Measurements from ENCODE around the gene TMEM141. TPM values are rescaled to one million over a fixed set of nuclear protein-coding genes. Genes with fewer than 3 reads are reported as not detected.

Gene TMEM141
- total and polyA plus RNA-seq, 2 experiments from 2014 or later, result 51.7 to 59.4 TPM

- no peaks in the 10 kb centered on the region for H4K20me1 ChIP-seq (ENCODE audit: insufficient read depth)
- no peak overlapping the region for H3K27ac ChIP-seq
- no peaks in the 10 kb centered on the region for H3K9me2 ChIP-seq (ENCODE audit: insufficient read depth)
- in situ Hi-C loops (cut with MboI), result no loop called here
- H3K4me3 ChIP-seq, result no peak overlapping the region
- H3K9me3 ChIP-seq (ENCODE audit: low read depth), result no peaks in the 10 kb centered on the region
- H3K27me3 ChIP-seq (replicated peaks; ENCODE audit: insufficient read depth), result no peaks in the 10 kb centered on the region
- WGBS, 2 experiments (ENCODE audit: low coverage in 1 of 2, low lambda C conversion rate in 2 of 2, missing lambda C conversion rate in 2 of 2), result 40 to 43% methylated on average over 1 of the region's 1 CpG
- H3K4me2 ChIP-seq (ENCODE audit: unreplicated experiment), result no peak overlapping the region
- H2AFZ ChIP-seq, result no peak overlapping the region
- 0 out of 2 replicates have a peak, but pooled peaks cover 6% of the 10 kb centered on the region for H3K36me3 ChIP-seq (ENCODE audit: low read depth)
- TF ChIP-seq EZH2 (IDR thresholded peaks at IDR 0.05; ENCODE audit: insufficient read depth, poor library complexity, severe bottlenecking) (no peak), EZH2phosphoT487 (IDR thresholded peaks at IDR 0.05; ENCODE audit: insufficient read depth, low read depth) (no peak)
- H3K4me1 ChIP-seq (ENCODE audit: insufficient read depth), result no peaks in the 10 kb centered on the region
- H3K9ac ChIP-seq, result no peak overlapping the region
- no peak for DNase-seq
- peaks cover 92% of the 10 kb centered on the region for H3K79me2 ChIP-seq (ENCODE audit: insufficient read depth)
- H3F3A ChIP-seq (ENCODE audit: insufficient read depth), result no peaks in the 10 kb centered on the region
Observed at GRCh38 chr9:136815422-136815782, 24.3 kb downstream of the TMEM141 start.

- Histone ChIP-seq H3K4me1 (ENCODE audit: insufficient read depth) (no peaks in the 10 kb centered on the region), H3K4me3 (no peak overlapping the region), H3K4me2 (ENCODE audit: unreplicated experiment) (no peak overlapping the region), H3K36me3 (ENCODE audit: low read depth) (no peaks in the 10 kb centered on the region), H4K20me1 (ENCODE audit: insufficient read depth) (no peaks in the 10 kb centered on the region), H3K79me2 (ENCODE audit: insufficient read depth) (peaks cover 42% of the 10 kb centered on the region), H3K9me3 (ENCODE audit: low read depth) (no peaks in the 10 kb centered on the region), H3F3A (ENCODE audit: insufficient read depth) (no peaks in the 10 kb centered on the region), H3K27me3 (replicated peaks; ENCODE audit: insufficient read depth) (no peaks in the 10 kb centered on the region), H3K27ac (no peak overlapping the region), H3K9me2 (ENCODE audit: insufficient read depth) (no peaks in the 10 kb centered on the region), H3K9ac (no peak overlapping the region), H2AFZ (no peak overlapping the region)
- in situ Hi-C loops (cut with MboI), result no loop called here
- DNase-seq, result peak; percentile 18
- 50 to 55% methylated on average over 49 to 71 of the region's 83 CpGs for WGBS, 2 experiments (ENCODE audit: low coverage in 1 of 2, low lambda C conversion rate in 2 of 2, missing lambda C conversion rate in 2 of 2)
- TF ChIP-seq EZH2phosphoT487 (IDR thresholded peaks at IDR 0.05; ENCODE audit: insufficient read depth, low read depth) (no peak), EZH2 (IDR thresholded peaks at IDR 0.05; ENCODE audit: insufficient read depth, poor library complexity, severe bottlenecking) (no peak)
Observed at GRCh38 chr9:136820971-136821825, 30.1 kb downstream of the TMEM141 start.

- in situ Hi-C loops (cut with MboI), result no loop called here
- Histone ChIP-seq H3K9me3 (ENCODE audit: low read depth) (no peaks in the 10 kb centered on the region), H2AFZ (no peak overlapping the region), H3K79me2 (ENCODE audit: insufficient read depth) (peaks cover 34% of the 10 kb centered on the region), H4K20me1 (ENCODE audit: insufficient read depth) (no peaks in the 10 kb centered on the region), H3K4me1 (ENCODE audit: insufficient read depth) (no peaks in the 10 kb centered on the region), H3K36me3 (ENCODE audit: low read depth) (no peaks in the 10 kb centered on the region), H3K27ac (no peak overlapping the region), H3F3A (ENCODE audit: insufficient read depth) (no peaks in the 10 kb centered on the region), H3K9me2 (ENCODE audit: insufficient read depth) (no peaks in the 10 kb centered on the region), H3K4me2 (ENCODE audit: unreplicated experiment) (no peak overlapping the region), H3K27me3 (replicated peaks; ENCODE audit: insufficient read depth) (no peaks in the 10 kb centered on the region), H3K9ac (no peak overlapping the region), H3K4me3 (no peak overlapping the region)
- no peak for TF ChIP-seq EZH2 (IDR thresholded peaks at IDR 0.05; ENCODE audit: insufficient read depth, poor library complexity, severe bottlenecking)
- TF ChIP-seq EZH2phosphoT487 (IDR thresholded peaks at IDR 0.05; ENCODE audit: insufficient read depth, low read depth), result no peak
- WGBS, 2 experiments (ENCODE audit: low coverage in 1 of 2, low lambda C conversion rate in 2 of 2, missing lambda C conversion rate in 2 of 2), result 88 to 94% methylated on average over 26 to 41 of the region's 42 CpGs
- no peak for DNase-seq
Observed at GRCh38 chr9:136821826-136822544, 30.8 kb downstream of the TMEM141 start.

GRCh38 chr9:136823136-136824046 lies 32.2 kb downstream of the TMEM141 start:
- no peaks in the 10 kb centered on the region for H3K4me1 ChIP-seq (ENCODE audit: insufficient read depth)
- H3K27me3 ChIP-seq (replicated peaks; ENCODE audit: insufficient read depth), result no peaks in the 10 kb centered on the region
- H3K27ac ChIP-seq, result no peak overlapping the region
- no peaks in the 10 kb centered on the region for H4K20me1 ChIP-seq (ENCODE audit: insufficient read depth)
- no peaks in the 10 kb centered on the region for H3F3A ChIP-seq (ENCODE audit: insufficient read depth)
- no peaks in the 10 kb centered on the region for H3K9me3 ChIP-seq (ENCODE audit: low read depth)
- H3K36me3 ChIP-seq (ENCODE audit: low read depth), result no peaks in the 10 kb centered on the region
- H3K9me2 ChIP-seq (ENCODE audit: insufficient read depth), result no peaks in the 10 kb centered on the region
- in situ Hi-C loops (cut with MboI), result no loop called here
- no peak overlapping the region for H3K9ac ChIP-seq
- H3K4me2 ChIP-seq (ENCODE audit: unreplicated experiment), result no peak overlapping the region
- H3K79me2 ChIP-seq (ENCODE audit: insufficient read depth), result peaks cover 23% of the 10 kb centered on the region
- TF ChIP-seq EZH2 (IDR thresholded peaks at IDR 0.05; ENCODE audit: insufficient read depth, poor library complexity, severe bottlenecking) (no peak), EZH2phosphoT487 (IDR thresholded peaks at IDR 0.05; ENCODE audit: insufficient read depth, low read depth) (no peak)
- no peak for DNase-seq
- H3K4me3 ChIP-seq, result no peak overlapping the region
- no peak overlapping the region for H2AFZ ChIP-seq
- 89 to 91% methylated on average over 28 to 29 of the region's 30 CpGs for WGBS, 2 experiments (ENCODE audit: low coverage in 1 of 2, low lambda C conversion rate in 2 of 2, missing lambda C conversion rate in 2 of 2)

Data from GM23248 (cell line).